Measurements from ENCODE around the gene UGP2.
A peak's percentile ranks its signal among the peaks of the same experiment; 100 is the strongest.
"Not testable (repeated sequence)": the region's sequence is repeated elsewhere in the genome, so short reads cannot be mapped to it uniquely, and the experiment has no call there.

The UGP2 gene

GRCh38 chr2:63841254-63842022 lies at the start of gene UGP2:
TSS of gene UGP2 (plus strand) at chr2:63841896. CDS start at chr2:63842186, 290 bp downstream.
- DNase-seq (ENCODE audit: low read depth): peak; percentile 62

DNA sequence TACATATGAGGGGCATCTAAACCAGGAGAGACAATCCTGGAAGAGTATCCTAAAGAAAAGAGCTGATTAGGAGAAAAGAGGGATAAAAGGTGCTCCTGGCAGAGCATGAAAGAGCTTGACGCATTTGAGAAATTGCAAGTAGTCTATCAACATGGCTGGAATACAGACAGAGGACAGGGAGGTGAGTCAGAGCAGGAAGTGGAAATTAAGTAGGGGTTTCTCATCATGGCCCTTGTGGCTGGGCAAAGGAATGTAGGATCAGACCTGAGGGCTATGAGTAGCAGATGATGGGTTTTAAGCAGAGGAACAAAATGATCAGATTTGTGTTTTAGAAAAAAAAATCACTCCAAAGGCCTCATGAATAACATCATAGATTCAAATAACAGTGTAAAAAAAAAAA lies 49.2 kb upstream of the UGP2 start:
- no peak for DNase-seq (ENCODE audit: low read depth)

DNA sequence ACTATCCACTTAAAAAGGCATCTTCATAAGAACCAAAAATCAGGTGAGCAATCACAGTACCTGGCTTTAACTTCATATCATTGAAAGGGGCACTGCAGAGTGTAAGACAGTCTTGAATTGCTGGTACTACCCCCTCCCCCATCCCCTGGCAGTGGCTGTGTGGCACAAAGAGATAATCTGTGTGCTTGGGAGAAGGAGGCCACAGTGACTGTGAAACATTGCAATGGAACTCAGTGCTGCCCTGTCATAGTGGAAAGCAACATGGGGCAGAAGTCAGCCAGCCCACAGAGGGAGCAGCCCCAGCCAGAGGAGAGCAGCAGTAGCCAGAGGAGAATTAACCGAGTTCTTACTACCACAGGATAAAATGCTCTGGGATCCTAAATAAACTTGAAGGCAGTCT lies 45.3 kb upstream of the UGP2 start:
- no peak for DNase-seq (ENCODE audit: low read depth)

GRCh38 chr2:63796796-63797195 lies 44.9 kb upstream of the UGP2 start:
- DNase-seq (ENCODE audit: low read depth): no peak

GRCh38 chr2:63801455-63801854 lies 40.2 kb upstream of the UGP2 start:
- no peak for DNase-seq (ENCODE audit: low read depth)

DNA sequence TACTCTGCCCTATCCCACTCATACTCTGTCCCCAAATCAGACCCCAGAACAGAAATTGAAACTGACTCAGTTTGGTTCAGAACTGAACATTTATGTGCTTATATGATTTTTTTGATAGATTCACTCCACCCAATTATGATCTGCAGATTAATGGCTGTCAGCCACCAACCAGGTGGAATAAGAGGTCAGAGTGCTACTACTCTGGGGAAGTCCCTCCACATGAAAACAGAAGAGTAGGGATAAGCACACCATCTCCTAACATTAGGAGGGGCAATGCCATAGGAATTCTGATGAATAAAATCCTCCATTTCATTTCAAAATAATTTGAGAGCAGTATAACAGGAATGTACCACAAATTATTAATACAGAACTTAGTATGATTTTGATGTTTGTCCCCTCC lies 36.3 kb upstream of the UGP2 start:
- DNase-seq (ENCODE audit: low read depth): no peak

DNA sequence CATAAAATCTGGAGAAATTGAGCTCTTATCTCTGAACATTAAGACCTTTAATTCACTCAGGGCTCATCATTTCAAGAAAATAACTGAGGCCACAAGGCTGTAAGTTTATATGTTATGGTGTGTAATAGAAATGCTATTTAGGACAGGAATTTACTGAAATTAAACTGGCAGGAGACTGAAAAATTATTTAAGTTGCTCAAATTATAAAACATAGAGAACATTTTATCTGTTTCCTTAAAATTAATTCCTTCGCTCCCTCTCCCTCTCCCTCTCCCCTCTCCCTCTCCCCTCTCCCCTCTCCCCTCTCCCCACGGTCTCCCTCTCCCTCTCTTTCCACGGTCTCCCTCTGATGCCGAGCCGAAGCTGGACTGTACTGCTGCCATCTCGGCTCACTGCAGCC lies 33.7 kb upstream of the UGP2 start:
- DNase-seq (ENCODE audit: low read depth): not testable (repeated sequence)

GRCh38 chr2:63808911-63809310 lies 32.8 kb upstream of the UGP2 start:
- not testable (repeated sequence) for DNase-seq (ENCODE audit: low read depth)

DNA sequence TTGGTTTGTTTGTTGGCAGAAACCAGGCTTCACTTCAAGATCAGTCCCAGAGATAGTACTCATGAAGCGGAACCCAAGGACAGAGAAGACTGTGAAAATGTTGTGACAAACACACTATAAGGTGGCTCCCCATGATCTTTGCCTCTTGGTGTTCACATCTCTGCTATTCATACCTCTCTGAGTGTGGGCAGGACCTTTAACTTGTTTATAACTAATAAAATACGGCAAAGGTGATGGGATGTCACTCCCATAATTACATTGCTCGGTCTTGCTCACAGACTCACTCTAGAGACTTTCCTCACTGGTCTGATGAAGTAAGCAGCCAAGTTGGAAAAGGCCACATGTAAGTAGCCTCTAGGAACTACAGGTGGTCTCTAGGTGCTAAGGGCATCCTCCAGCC lies 30.6 kb upstream of the UGP2 start:
- no peak for DNase-seq (ENCODE audit: low read depth)

GRCh38 chr2:63811870-63812269 lies 29.8 kb upstream of the UGP2 start:
- DNase-seq (ENCODE audit: low read depth): not testable (repeated sequence)

DNA sequence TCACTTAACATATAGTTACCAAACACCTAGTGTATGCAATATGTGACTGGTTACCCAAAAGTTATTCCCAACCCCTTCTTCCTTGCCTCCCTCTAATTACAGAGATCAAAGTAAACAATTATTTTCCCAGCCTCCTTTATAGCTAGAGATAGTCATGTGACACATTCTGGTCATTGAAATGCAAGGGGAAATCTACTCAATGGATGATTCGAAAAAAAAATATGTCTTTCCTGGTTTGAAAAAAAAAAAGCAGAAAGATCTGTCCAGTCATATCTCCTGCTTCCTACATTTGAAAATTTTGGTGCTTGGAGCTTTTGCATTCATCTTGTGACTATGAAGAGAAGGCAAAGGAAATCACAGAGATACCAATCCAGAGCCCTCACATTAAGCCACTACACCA lies 27.6 kb upstream of the UGP2 start:
- no peak for DNase-seq (ENCODE audit: low read depth)

GRCh38 chr2:63817382-63817781 lies 24.3 kb upstream of the UGP2 start:
- no peak for DNase-seq (ENCODE audit: low read depth)

- DNase-seq (ENCODE audit: low read depth): no peak
These were observed 23.4 kb upstream of the UGP2 start for GRCh38 chr2:63818271-63818670.

- DNase-seq (ENCODE audit: low read depth): no peak
These were observed 22.4 kb upstream of the UGP2 start for GRCh38 chr2:63819256-63819655.

DNA sequence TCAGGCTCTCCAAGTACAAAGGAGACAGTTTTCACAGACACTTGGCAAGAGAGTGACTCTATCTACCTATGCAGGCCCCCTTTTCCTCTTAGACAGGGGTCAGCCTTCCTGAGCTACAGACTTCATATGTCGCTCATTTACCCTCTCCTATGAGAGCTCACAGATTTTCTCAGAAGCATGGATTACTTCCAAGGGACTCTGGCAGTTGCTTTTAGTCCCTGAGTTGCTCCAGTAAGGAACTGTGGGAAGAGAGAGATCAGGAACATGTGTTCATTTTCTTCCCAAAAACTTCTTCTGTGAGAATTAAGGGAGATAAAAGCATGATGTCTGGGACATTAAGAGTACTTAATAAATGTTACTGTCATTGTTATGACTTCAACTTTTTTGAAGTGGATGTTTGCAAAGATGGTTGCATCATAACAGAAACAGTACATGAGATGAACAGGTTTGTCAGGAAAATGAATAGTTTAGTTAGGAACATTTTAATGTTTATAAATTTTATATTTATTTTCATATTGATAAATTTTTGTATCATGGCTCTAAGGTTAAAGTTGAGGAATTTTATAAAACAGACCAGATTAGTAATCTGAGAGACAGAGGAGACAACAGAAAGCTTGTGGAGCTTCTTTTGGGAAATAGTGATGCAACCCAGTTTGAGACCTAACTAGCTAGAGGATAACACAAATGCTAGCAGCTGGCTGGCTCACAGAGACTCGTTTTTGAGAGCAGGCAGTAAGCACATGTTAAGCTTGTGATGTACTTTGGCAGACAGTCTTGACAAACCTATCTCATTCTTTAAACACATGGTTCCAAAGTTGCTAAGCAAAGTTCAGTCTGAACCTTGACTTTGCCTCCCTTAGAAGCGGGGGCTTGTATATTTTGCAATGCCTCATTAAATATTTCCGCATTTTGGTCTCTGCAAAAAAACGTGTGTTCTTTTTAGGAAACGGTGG lies 21.7 kb upstream of the UGP2 start:
- DNase-seq (ENCODE audit: low read depth): no peak

DNA sequence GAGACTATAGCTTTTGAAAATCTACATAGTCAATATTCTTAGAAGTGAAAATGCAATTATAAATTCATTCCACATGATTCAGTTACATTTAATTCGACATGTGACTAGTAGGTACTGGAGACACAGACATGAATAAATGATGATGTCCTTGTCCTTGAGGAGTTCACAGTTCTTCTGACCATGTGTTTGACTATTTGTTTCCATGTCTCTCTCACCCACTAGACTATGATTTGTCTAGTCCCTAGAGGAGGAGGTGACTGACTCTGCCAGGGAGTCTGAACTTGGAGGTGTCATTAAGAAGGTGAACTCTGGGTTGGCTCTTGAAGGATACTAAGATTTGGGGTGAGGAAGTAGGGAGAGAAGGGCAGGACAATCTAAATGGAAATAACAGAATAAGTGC lies 20.7 kb upstream of the UGP2 start:
- no peak for DNase-seq (ENCODE audit: low read depth)

DNA sequence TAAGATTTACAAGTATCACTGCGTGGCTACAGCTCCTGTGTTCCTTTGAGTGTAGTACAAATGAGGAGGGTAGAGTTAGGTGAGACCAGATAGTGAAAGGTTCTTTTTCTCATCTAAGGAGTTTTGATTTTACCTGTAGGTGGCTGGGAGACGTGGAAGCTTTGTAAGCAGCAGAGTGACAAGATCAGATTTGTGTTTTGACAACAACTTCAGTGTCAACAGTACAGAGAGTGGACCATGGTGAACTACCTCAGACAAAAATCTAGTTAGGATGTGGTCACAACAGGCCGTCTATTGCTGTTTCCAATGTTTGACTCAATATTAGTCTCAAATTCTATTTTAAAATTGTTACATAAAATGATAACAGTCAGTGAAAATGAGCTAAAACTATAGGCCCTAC lies 20.3 kb upstream of the UGP2 start:
- no peak for DNase-seq (ENCODE audit: low read depth)

DNA sequence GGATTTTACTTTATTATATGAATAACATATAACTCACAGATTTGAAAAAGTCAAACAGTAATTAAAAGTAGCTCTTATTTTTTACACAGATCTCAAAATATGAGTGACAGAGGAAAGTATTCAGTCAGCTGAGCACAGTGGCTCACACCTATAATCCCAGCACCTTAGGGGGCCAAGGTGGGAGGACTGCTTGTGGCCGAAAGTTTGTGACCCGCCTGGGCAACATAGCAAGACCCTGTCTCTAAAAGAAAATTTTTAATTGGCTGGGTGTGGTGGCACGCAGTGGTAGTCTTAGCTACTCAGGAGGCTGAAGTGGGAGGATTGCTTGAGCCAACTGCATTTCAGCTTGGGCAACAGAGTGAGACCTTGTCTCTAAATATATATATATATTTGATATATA lies 19.2 kb upstream of the UGP2 start:
- no peak for DNase-seq (ENCODE audit: low read depth)

GRCh38 chr2:63827749-63828148 lies 13.9 kb upstream of the UGP2 start:
- no peak for DNase-seq (ENCODE audit: low read depth)

DNA sequence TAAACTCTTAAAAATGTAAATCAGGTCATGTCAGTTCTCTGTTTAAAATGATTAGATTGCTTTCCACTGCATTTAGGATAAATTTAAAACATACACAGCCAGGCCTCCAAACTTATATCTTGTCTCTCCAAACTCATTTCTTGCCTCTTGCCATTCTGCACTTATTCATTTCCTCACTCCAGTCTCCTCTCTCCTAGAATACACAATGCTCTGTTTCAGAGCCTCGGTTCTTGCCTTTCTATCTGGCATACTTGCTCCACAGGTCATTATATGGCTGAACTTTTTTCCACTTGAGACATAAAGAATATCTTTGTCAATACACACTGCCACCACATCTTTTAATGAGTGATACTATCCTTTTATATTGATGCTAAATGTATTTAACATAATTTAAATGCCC lies 10.5 kb upstream of the UGP2 start:
- DNase-seq (ENCODE audit: low read depth): no peak

DNA sequence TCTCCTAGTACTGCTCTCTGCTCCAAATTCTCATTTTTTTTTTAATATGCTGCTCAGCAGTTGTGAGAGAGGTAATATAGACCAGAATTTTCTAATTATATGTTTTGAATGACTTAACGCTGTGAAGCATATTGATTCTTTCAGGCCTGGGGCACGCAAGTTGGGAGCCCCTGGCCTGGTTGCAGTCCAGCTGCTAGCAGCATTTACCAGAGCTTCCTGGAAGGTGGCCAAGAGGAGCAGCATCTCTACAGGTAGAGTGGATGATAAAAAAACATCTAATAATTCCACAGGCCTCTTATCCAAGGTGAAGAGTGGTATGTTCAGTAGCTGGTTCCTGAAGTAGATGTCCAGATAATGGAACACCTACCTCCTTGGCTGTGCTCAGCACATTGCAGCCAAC lies 7.3 kb upstream of the UGP2 start:
- DNase-seq (ENCODE audit: low read depth): no peak

GRCh38 chr2:63837036-63837594 lies 4.6 kb upstream of the UGP2 start:
- no peak for DNase-seq (ENCODE audit: low read depth)
